Measurements from ENCODE around the gene STAG1.
"Not testable (repeated sequence)": the region's sequence is repeated elsewhere in the genome, so short reads cannot be mapped to it uniquely, and the experiment has no call there.

The STAG1 gene

DNA sequence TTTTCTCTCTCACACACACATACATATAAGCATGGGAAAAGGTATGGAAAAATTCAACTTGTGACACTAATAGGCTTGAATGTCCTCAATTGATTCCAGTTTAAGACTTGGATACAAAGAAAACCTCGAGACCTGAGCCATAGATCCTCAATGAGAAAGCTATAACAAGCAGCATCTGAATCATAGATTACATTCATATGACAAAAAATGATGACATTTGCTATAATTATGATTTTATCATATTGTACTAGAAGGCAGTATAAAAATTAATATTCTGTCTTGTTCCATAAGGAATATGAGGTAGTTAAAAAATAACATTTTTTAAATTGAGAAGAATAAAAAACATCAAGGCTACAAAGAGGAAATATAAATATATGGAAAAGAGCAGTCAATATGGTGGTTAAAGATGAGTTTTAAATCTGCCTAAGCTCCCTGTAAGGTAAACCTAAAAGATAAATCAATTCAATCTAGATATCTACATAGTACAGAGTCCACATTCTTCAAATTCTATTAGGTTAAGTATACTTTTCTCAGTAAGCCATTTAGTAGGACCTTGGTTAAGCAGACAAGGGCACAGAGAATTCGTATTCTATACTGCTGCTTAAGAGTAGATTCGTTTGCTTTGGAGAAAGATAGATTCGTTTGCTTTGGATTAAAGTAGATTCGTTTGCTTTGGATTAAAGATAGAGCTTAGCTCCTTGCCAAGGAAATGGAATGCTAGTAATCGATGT, 175.7 kb downstream of the STAG1 start:
- no peak for DNase-seq

DNA sequence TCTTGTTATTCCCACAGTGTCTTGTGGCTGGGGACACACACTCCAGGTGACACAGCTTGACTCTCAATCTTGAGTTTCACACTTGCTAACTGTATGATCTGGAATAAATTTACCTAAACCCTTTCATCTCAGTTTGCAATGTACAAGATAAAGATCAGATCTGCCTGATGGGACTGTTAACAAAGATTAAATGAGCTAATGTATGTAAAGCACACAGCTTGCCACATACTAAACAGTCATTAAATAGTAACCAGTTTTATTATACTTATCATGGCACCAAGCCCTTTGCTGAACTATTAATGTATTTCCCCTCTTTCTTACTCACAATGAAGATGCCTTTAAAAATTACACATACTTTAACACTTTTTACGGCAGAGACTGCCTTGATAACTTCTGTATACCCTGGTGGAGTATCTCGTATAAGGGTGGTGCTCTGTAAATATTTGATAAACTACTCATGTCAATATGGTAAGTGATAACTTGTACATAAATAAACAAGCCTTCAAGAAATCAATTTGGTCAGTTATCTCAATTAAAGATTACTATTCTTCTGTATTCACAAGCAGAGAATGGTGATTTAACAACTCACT, 184.5 kb downstream of the STAG1 start:
- no peak for DNase-seq

- DNase-seq: not testable (repeated sequence)
These were observed 187.2 kb downstream of the STAG1 start for GRCh38 chr3:136564962-136565361.

- no peak for DNase-seq
These were observed 190.2 kb downstream of the STAG1 start for GRCh38 chr3:136562026-136562425.

DNA sequence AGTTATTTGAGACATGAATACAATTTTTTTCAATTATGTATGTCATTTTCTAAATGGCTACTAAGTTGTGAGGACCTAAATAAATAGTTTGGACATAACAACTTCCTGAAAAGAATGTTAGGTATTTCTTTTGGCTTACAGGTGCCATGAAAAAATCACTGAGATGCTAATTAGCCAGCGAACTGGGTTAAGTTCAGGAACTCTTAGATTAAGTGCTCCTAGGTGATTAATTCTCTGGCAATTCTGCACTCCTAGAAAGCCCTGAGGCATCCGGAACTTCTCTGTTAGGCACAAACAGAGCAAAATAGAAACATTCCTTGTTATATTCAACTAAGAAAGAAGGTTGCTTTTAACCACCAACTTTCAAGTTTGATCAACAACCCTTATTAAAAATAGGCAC, 192.3 kb downstream of the STAG1 start:
- DNase-seq: no peak

- DNase-seq: not testable (repeated sequence)
These were observed 202.7 kb downstream of the STAG1 start for GRCh38 chr3:136549461-136549860.

DNA sequence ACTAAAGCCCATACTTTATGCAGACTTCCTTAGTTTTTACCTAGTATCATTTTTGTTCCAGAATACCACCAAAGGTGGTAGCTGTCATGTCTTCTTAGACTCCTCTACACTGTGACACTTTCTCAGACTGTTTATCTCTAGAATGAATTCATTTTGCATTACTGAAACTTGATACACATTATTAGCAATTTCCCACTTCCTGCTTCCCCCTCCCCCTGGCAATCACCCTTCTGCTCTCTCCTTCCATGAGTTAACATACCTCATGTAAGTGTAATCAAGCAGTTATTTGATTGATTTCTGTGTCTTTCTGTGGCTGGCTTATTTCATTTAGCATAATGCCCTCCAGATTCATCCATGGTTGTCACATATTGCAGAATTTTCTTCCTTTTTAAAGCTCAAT, 204.9 kb downstream of the STAG1 start:
- no peak for DNase-seq

GRCh38 chr3:136546720-136547119, 205.5 kb downstream of the STAG1 start:
- DNase-seq: no peak

DNA sequence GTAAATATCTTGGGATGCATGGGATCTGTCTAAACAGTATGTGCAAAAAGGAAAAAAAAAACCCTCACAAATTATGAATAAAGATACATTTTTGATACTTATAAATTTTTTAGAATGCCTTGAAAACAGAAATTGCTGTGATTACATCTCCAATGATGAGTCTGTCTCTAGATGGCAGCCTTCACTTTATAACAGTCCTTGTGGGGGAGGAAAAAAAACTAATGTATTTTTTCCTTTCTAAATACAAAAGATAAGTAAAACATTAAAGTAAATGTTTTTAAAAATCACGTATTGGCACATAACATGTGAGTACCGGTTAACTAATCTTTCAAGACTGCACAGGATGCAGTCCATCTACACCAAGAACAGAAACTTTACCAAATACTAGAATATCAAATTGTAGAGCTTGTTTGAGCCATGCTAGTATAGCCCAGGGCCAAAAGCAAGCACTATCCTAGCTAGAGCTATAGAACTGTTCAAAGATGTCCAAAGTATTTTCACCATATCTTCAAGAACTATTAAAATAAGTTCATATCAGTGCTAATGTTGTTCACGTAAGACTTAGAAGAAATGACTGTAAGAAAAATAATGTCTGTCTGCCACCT, 206.4 kb downstream of the STAG1 start:
- DNase-seq: no peak

GRCh38 chr3:136544532-136544931, 207.6 kb downstream of the STAG1 start:
- DNase-seq: no peak

GRCh38 chr3:136543385-136543784, 208.8 kb downstream of the STAG1 start:
- DNase-seq: no peak

- no peak for DNase-seq
These were observed 216.3 kb downstream of the STAG1 start for GRCh38 chr3:136535906-136536305.

DNA sequence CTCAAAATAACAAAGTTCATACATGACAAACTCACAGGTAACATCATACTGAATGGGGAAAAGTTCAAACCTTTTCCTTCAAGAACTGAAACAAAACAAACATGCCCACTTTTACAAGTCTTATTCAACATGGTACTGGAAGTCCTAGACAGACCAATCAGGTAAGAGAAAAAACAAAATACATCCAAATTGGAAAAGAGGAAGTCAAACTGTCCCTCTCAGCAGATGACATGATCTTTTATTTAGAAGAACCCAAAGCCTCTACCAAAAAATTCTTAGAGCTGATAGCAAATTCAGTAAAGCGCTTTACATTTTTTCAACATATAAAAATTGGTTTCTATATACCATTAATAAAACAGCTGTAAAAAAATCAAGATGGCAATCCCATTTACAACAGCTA, 219.4 kb downstream of the STAG1 start:
- DNase-seq: no peak

GRCh38 chr3:136518102-136518501, 234.1 kb downstream of the STAG1 start:
- no peak for DNase-seq

GRCh38 chr3:136516656-136517055, 235.5 kb downstream of the STAG1 start:
- no peak for DNase-seq

- DNase-seq: no peak
These were observed 236.1 kb downstream of the STAG1 start for GRCh38 chr3:136516095-136516494.

DNA sequence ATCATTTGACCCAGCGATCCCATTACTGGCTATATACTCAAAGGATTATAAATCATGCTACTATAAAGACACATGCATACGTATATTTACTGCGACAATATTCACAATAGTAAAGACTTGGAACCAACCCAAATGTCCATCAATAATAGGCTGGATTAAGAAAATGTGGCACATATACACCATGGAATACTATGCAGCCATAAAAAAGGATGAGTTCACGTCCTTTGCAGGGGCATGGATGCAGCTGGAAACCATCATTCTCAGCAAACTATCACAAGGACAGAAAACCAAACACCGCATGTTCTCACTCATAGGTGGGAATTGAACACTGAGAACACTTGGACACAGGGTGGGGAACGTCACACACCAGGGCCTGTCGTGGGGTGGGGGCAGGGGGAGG, 237.6 kb downstream of the STAG1 start:
- not testable (repeated sequence) for DNase-seq

- DNase-seq: no peak
These were observed 238.8 kb downstream of the STAG1 start for GRCh38 chr3:136513367-136513766.

- DNase-seq: no peak
These were observed 239.8 kb downstream of the STAG1 start for GRCh38 chr3:136512381-136512780.

GRCh38 chr3:136505676-136506075, 246.5 kb downstream of the STAG1 start:
- DNase-seq: no peak

DNA sequence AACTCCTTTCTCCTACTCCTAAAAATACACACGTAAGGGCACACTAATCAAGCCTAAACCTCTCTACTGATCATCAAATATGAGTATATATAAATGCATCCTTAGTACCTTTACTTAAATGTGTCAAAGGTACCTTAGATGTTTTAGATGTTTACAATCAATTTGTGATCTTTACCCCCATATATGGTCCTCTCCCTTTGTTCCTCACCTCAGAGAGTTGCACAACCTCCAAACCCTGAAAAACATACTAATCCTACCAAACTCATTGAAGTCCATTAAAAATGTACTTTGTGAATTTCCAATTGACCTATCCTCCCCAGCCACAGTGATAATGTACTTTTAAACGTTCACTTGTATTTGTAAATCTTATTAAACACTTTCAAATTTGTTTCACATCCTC, 249.1 kb downstream of the STAG1 start:
- DNase-seq: no peak

- DNase-seq: no peak
These were observed 253.2 kb downstream of the STAG1 start for GRCh38 chr3:136498919-136499447.

GRCh38 chr3:136495213-136495612, 257.0 kb downstream of the STAG1 start:
- no peak for DNase-seq
